ENCODE data around the gene ZNF780A.
A peak's percentile ranks its signal among the peaks of the same experiment; 100 is the strongest.
"Not testable (repeated sequence)": the region's sequence is repeated elsewhere in the genome, so short reads cannot be mapped to it uniquely, and the experiment has no call there.

ZNF780A gene

GRCh38 chr19:40084948-40085347 is 5.8 kb downstream of the ZNF780A start:
- DNase-seq (ENCODE audit: low spot score), result no peak

GRCh38 chr19:40081411-40081810 is 9.3 kb downstream of the ZNF780A start:
- DNase-seq (ENCODE audit: low spot score), result no peak

DNA sequence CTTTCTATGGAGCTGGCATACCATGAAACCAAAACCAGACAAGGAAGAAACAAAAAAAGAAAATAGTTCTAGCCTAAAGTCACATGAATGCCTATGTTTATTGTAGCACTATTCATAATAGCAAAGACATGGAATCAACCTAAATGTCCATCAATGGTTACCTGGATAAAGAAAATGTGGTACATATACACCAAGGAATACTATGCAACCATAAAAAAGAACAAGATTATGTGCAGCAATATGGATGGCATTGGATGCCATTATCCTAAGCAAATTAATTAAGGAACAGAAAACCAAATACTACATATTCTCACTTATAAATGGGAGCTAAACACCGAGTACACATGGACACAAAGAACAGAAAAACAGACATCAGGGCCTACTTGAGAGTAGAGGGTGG is 10.5 kb downstream of the ZNF780A start:
- DNase-seq (ENCODE audit: low spot score), result no peak

DNA sequence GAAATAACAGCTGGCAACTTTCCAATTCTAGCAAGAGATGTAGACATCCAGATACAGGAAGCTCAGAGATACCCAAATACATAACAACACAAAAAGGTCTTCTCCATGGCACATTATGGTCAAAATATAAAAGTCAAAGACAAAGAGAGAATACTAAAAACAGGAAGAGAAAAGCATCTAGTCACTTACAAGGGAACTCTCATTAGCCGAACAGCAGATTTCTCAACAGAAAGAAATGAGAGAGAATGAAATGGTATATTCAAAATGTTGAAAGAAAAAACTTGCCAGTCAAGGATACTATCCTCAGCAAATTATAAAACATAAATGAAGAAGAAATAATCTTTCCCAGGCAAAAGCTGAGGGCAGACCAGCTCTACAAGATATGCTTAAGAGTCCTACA is 12.4 kb downstream of the ZNF780A start:
- no peak for DNase-seq (ENCODE audit: low spot score)

GRCh38 chr19:40070058-40070457 is 20.7 kb downstream of the ZNF780A start:
- DNase-seq (ENCODE audit: low spot score), result no peak

- DNase-seq (ENCODE audit: low spot score), result no peak
Measured at GRCh38 chr19:40059624-40060023, 31.1 kb downstream of the ZNF780A start.

- DNase-seq (ENCODE audit: low spot score), result no peak
Measured at GRCh38 chr19:40057166-40057565, 33.6 kb downstream of the ZNF780A start.

- DNase-seq (ENCODE audit: low spot score), result no peak
Measured at GRCh38 chr19:40056505-40056904, 34.2 kb downstream of the ZNF780A start.

GRCh38 chr19:40055832-40056504 is 34.8 kb downstream of the ZNF780A start, which contains the start of gene ZNF780B:
Gene ZNF780B (minus strand): TSS chr19:40056231. CDS start chr19:40050332, 5,899 bp downstream.
- peak; percentile 74 for DNase-seq (ENCODE audit: low spot score)

- DNase-seq (ENCODE audit: low spot score), result no peak
Measured at GRCh38 chr19:40055049-40055448, 35.7 kb downstream of the ZNF780A start.

DNA sequence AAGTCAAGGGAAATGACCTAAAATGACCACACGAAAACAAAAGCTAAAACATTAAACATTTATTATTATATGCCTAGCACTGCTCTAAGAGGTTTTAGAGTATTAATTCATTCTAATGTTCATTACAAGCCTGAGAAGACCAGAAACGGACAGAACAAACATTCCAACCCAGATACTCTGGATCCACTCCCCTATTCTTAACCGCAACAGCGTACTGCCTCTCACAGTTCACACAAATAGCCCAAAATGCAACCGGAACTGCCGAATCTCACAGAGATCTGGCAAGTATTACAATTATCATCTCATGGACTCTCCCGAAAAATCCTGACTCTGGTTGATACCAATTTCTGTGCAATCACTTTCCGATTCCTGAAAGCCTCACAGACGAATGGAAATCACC is 36.1 kb downstream of the ZNF780A start:
- no peak for DNase-seq (ENCODE audit: low spot score)

DNA sequence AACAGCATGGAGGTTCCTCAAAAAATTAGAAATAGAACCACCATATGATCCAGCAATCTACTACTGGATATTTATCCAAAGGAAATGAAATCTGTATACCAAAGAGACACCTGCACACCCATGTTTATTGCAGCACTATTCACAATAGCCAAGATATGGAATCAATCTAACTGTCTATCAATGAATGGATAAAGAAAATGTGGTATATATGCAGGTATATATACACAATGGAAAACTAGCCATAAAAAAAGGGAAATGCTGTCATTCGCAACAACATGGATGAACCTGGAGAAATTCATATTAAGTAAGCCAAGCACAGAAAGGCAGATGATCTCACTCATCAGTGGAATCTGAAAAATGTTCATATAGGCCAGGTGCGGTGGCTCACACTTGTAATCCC is 37.3 kb downstream of the ZNF780A start:
- no peak for DNase-seq (ENCODE audit: low spot score)

GRCh38 chr19:40041718-40042117 is 49.0 kb downstream of the ZNF780A start:
- not testable (repeated sequence) for DNase-seq (ENCODE audit: low spot score)

- not testable (repeated sequence) for DNase-seq (ENCODE audit: low spot score)
Measured at GRCh38 chr19:40038047-40038446, 52.7 kb downstream of the ZNF780A start.

GRCh38 chr19:40035996-40036395 is 54.7 kb downstream of the ZNF780A start:
- no peak for DNase-seq (ENCODE audit: low spot score)

- DNase-seq (ENCODE audit: low spot score), result no peak
Measured at GRCh38 chr19:40033989-40034560, 56.7 kb downstream of the ZNF780A start.

- DNase-seq (ENCODE audit: low spot score), result no peak
Measured at GRCh38 chr19:40026597-40026970, 64.2 kb downstream of the ZNF780A start.

GRCh38 chr19:40025938-40026596 is 64.7 kb downstream of the ZNF780A start:
- DNase-seq (ENCODE audit: low spot score), result no peak

DNA sequence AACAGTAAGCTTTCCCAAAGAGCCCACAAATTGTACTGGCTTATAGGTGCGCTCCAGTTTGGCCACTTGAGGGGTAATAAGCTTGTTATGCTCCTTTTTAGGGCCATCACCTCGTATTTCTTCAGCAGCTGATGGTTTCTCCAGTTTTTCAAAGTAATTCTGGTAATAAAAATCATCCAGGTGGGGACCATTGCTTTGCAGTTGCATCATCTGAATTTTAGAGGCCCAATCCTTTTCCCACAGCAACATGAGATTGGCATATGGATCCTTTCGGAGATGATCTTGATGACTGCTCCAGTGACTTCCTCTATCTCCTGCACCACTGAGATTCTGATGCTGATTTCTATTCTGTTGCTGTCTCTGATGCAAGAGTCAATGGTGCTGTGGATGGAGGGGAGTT is 66.8 kb downstream of the ZNF780A start:
- no peak for DNase-seq (ENCODE audit: low spot score)
